ENCODE results near the gene UHRF2. TPM values are rescaled to one million over a fixed set of nuclear protein-coding genes. Genes with fewer than 3 reads are reported as not detected.

UHRF2 gene
- total and polyA plus RNA-seq, 2 of the 13 experiments (the other 11 are each of a cell fraction or from before 2014, with no cell fraction given) = 42.1 to 44.2 TPM

GRCh38 chr9:6450641-6451375, 37.8 kb downstream of the UHRF2 start:
- H3K4me1 ChIP-seq (ENCODE audit: insufficient read depth, low read length) = 0 out of 2 replicates have a peak, but pooled peaks cover 10% of the 10 kb centered on the region
- no peaks in the 10 kb centered on the region for H3K9me3 ChIP-seq (ENCODE audit: low read length)
- peaks cover 1 to 16% of the 10 kb centered on the region in 2 experiments; a peak in 3 of 5 replicates for H3K36me3 ChIP-seq (replicated peaks in 1 of 2; ENCODE audit: control insufficient read depth in 1 of 2, insufficient read depth in 2 of 2, low read length in 2 of 2)
- peaks cover 32% of the 10 kb centered on the region for H4K20me1 ChIP-seq (ENCODE audit: insufficient read depth, low read length)
- FAIRE-seq = no peak
- no TSS peak for BruUV-seq (replicated peaks)
- no peak for TF ChIP-seq JDP2 (CRISPR knock-in tag; IDR thresholded peaks at IDR 0.05; ENCODE audit: borderline replicate concordance)
- TF ChIP-seq ZBTB8A (CRISPR knock-in tag; IDR thresholded peaks at IDR 0.05; ENCODE audit: borderline replicate concordance, low read depth) = no peak
- no peak for TF ChIP-seq ZNF772 (CRISPR knock-in tag; IDR thresholded peaks at IDR 0.05)
- no peak for TF ChIP-seq RFXAP (CRISPR knock-in tag; IDR thresholded peaks at IDR 0.05; ENCODE audit: borderline replicate concordance)
- no peak for TF ChIP-seq ZGPAT (CRISPR knock-in tag; IDR thresholded peaks at IDR 0.05)
- TF ChIP-seq NR3C1 (CRISPR knock-in tag; IDR thresholded peaks at IDR 0.05) = no peak
- TF ChIP-seq BCLAF1 (IDR thresholded peaks at IDR 0.05) = no peak
- TF ChIP-seq ZNF710 (CRISPR knock-in tag; IDR thresholded peaks at IDR 0.05; ENCODE audit: borderline replicate concordance) = no peak
- no peak for TF ChIP-seq GMEB2 (CRISPR knock-in tag; IDR thresholded peaks at IDR 0.05; ENCODE audit: low read depth)
- TF ChIP-seq SALL1 (CRISPR knock-in tag; IDR thresholded peaks at IDR 0.05) = no peak
- no peak for TF ChIP-seq EED (CRISPR knock-in tag; IDR thresholded peaks at IDR 0.05)
- no peak for TF ChIP-seq TBX2 (CRISPR knock-in tag; IDR thresholded peaks at IDR 0.05; ENCODE audit: borderline replicate concordance)
- no peak overlapping the region for H3K4me3 ChIP-seq (replicated peaks in 1 of 3; ENCODE audit: insufficient read depth in 1 of 3, low read depth in 2 of 3, low read length in 3 of 3)
- ChIA-PET POLR2A (no interaction called here), CTCF (ENCODE audit: low intra/inter-chr PET ratio, low total read pairs) (no interaction called here)
- intact Hi-C loops (cut with micrococcal nuclease; ENCODE audit: unreplicated experiment) (no loop called here), in situ Hi-C loops (cut with HindIII; ENCODE audit: extremely low pct_ligation_motif_present, low pct_unique_long_range_greater_than_20kb) (no loop called here)
- no peak for DNase-seq (ENCODE audit: low spot score)
- no peak overlapping the region for H3K4me2 ChIP-seq (ENCODE audit: low read depth, low read length)
- no peak overlapping the region for H3K27ac ChIP-seq (ENCODE audit: extremely low read length, insufficient read depth, low read length)
- no peak overlapping the region for H3K9ac ChIP-seq (ENCODE audit: insufficient read depth, low read depth, low read length)
- no peak for ATAC-seq
- peaks cover 92% of the 10 kb centered on the region for H3K79me2 ChIP-seq (ENCODE audit: insufficient read depth, low read length)
- H3K27me3 ChIP-seq (ENCODE audit: control insufficient read depth in 1 of 2, insufficient read depth in 2 of 2, low read length in 2 of 2) = no peaks in the 10 kb centered on the region; a peak in 1 of 5 replicates
- no peak overlapping the region for H2AFZ ChIP-seq (ENCODE audit: low read length)
- WGBS (ENCODE audit: low lambda C conversion rate) = 96% methylated on average over 5 of the region's 5 CpGs
